Stimulated activated CD4-positive, alpha-beta T cell treated with anti-CD3 and anti-CD28 coated beads, Interleukin-15, amount 100 ng/mL, for 48 hours (primary cell): ENCODE results near the gene NRG2.

Experiments
- DNase-seq, 2 donors: peaks; one replicate each; pipeline ENCODE4 v3.0.0-alpha.2; 2020; ENCODE audit warnings: low read depth in 2 of 2

The NRG2 gene

GRCh38 chr5:139947727-139948126, 95.4 kb downstream of the NRG2 start:
- no peak for DNase-seq

- no peak for DNase-seq
Observed at GRCh38 chr5:139946440-139946839, 96.7 kb downstream of the NRG2 start.

- no peak for DNase-seq
Observed at GRCh38 chr5:139946006-139946405, 97.1 kb downstream of the NRG2 start.

- DNase-seq: no peak
Observed at GRCh38 chr5:139942243-139942642, 100.9 kb downstream of the NRG2 start.

- no peak for DNase-seq
Observed at GRCh38 chr5:139930406-139930805, 112.7 kb downstream of the NRG2 start.

GRCh38 chr5:139926797-139927503, 116.1 kb downstream of the NRG2 start:
- DNase-seq: no peak

- DNase-seq: no peak
Observed at GRCh38 chr5:139925650-139926640, 117.2 kb downstream of the NRG2 start.

- no peak for DNase-seq
Observed at GRCh38 chr5:139925216-139925562, 117.9 kb downstream of the NRG2 start.

- DNase-seq: no peak
Observed at GRCh38 chr5:139924294-139925215, 118.5 kb downstream of the NRG2 start.

- DNase-seq: no peak
Observed at GRCh38 chr5:139919308-139919707, 123.8 kb downstream of the NRG2 start.

- DNase-seq: no peak
Observed at GRCh38 chr5:139915834-139916233, 127.3 kb downstream of the NRG2 start.

- DNase-seq: no peak
Observed at GRCh38 chr5:139915266-139915665, 127.8 kb downstream of the NRG2 start.

GRCh38 chr5:139914218-139914807, 128.8 kb downstream of the NRG2 start:
- DNase-seq: no peak

GRCh38 chr5:139912804-139913203, 130.3 kb downstream of the NRG2 start:
- no peak for DNase-seq

GRCh38 chr5:139912158-139912557, 130.9 kb downstream of the NRG2 start:
- DNase-seq: no peak

- DNase-seq: no peak
Observed at GRCh38 chr5:139911425-139912120, 131.5 kb downstream of the NRG2 start.

GRCh38 chr5:139910901-139911300, 132.2 kb downstream of the NRG2 start:
- DNase-seq: no peak

- no peak for DNase-seq
Observed at GRCh38 chr5:139910036-139910435, 133.1 kb downstream of the NRG2 start.

- DNase-seq: no peak
Observed at GRCh38 chr5:139908749-139909148, 134.3 kb downstream of the NRG2 start.

- no peak for DNase-seq
Observed at GRCh38 chr5:139906661-139907060, 136.4 kb downstream of the NRG2 start.
